HG03064 (cell line): ENCODE results near the gene CDYL2.

Source experiments
- ATAC-seq: cut with Tn5 transposase; IDR thresholded peaks from one replicate; pipeline ENCODE4 v1.9.1; 2021; ENCODE audit warnings: low read depth; ENCODE audit not compliant: unreplicated experiment

Gene CDYL2

GRCh38 chr16:80608946-80609345, 195.5 kb downstream of the CDYL2 start:
- no peak for ATAC-seq

GRCh38 chr16:80607204-80607603, 197.2 kb downstream of the CDYL2 start:
- ATAC-seq, result no peak

- no peak for ATAC-seq
Measured at GRCh38 chr16:80606221-80606766, 198.1 kb downstream of the CDYL2 start.

GRCh38 chr16:80604600-80605355, 199.6 kb downstream of the CDYL2 start:
- ATAC-seq, result no peak

- no peak for ATAC-seq
Measured at GRCh38 chr16:80602894-80603293, 201.5 kb downstream of the CDYL2 start.

- no peak for ATAC-seq
Measured at GRCh38 chr16:80601182-80601581, 203.2 kb downstream of the CDYL2 start.

- ATAC-seq, result no peak
Measured at GRCh38 chr16:80599466-80599865, 204.9 kb downstream of the CDYL2 start.

GRCh38 chr16:80596507-80597207, 207.7 kb downstream of the CDYL2 start:
- no peak for ATAC-seq

GRCh38 chr16:80594756-80595155, 209.6 kb downstream of the CDYL2 start:
- ATAC-seq, result no peak

GRCh38 chr16:80592273-80592672, 212.1 kb downstream of the CDYL2 start:
- ATAC-seq, result no peak

GRCh38 chr16:80591071-80591915, 213.1 kb downstream of the CDYL2 start:
- no peak for ATAC-seq

- ATAC-seq, result no peak
Measured at GRCh38 chr16:80587071-80587470, 217.3 kb downstream of the CDYL2 start.

GRCh38 chr16:80586476-80586875, 217.9 kb downstream of the CDYL2 start:
- ATAC-seq, result no peak

- no peak for ATAC-seq
Measured at GRCh38 chr16:80585764-80586163, 218.6 kb downstream of the CDYL2 start.

- ATAC-seq, result no peak
Measured at GRCh38 chr16:80583466-80583865, 220.9 kb downstream of the CDYL2 start.

GRCh38 chr16:80580109-80580832, 224.1 kb downstream of the CDYL2 start:
- peak; percentile 86 for ATAC-seq

GRCh38 chr16:80577485-80578280, 226.7 kb downstream of the CDYL2 start:
- ATAC-seq, result no peak

GRCh38 chr16:80576343-80576912, 228.0 kb downstream of the CDYL2 start:
- no peak for ATAC-seq

GRCh38 chr16:80573700-80574120, 230.7 kb downstream of the CDYL2 start:
- ATAC-seq, result no peak
